Neuronal stem cell (in vitro differentiated cells): ENCODE results near the gene SPSB1.

Experiments
- DNase-seq: peaks from one replicate; pipeline ENCODE4 v3.0.0-alpha.2; 2013; ENCODE audit warnings: low spot score
- H2AFZ ChIP-seq: one replicate; pipeline ENCODE4 v1.6.1; 2013; ENCODE audit warnings: mild to moderate bottlenecking, low read length, inconsistent platforms
- H2AK5ac ChIP-seq: 2 replicates; pipeline ENCODE4 v1.6.1; 2013; ENCODE audit warnings: low read depth, mild to moderate bottlenecking, inconsistent platforms, low read length, moderate library complexity, mixed read lengths
- H2BK120ac ChIP-seq: 2 replicates; pipeline ENCODE4 v1.6.1; 2013; ENCODE audit warnings: low read depth, mild to moderate bottlenecking, inconsistent platforms, low read length, moderate library complexity, mixed read lengths
- H2BK12ac ChIP-seq: one replicate; pipeline ENCODE4 v1.6.1; 2013; ENCODE audit warnings: low read length, inconsistent platforms
- H2BK15ac ChIP-seq: 2 replicates; pipeline ENCODE4 v1.6.1; 2013; ENCODE audit warnings: mild to moderate bottlenecking, low read length, inconsistent platforms, mixed read lengths
- H2BK5ac ChIP-seq: one replicate; pipeline ENCODE4 v1.6.1; 2013; ENCODE audit warnings: inconsistent platforms, mild to moderate bottlenecking, low read length, moderate library complexity
- H3K14ac ChIP-seq: one replicate; pipeline ENCODE4 v1.6.1; 2013; ENCODE audit warnings: low read length, inconsistent platforms
- H3K18ac ChIP-seq: 2 replicates; pipeline ENCODE4 v1.6.1; 2013; ENCODE audit warnings: low read length, inconsistent platforms
- H3K23ac ChIP-seq: 2 replicates; pipeline ENCODE4 v1.6.1; 2013; ENCODE audit warnings: low read depth, mild to moderate bottlenecking, mixed read lengths, low read length, inconsistent platforms; ENCODE audit not compliant: poor library complexity
- H3K27ac ChIP-seq: replicated peaks from 3 replicates; pipeline ENCODE4 v1.5.1; 2013; ENCODE audit warnings: low read length, inconsistent platforms
- H3K27me3 ChIP-seq, 3 experiments: 2 replicates each; pipeline ENCODE4 v1.6.1; 2013; ENCODE audit warnings: low read length in 3 of 3, mild to moderate bottlenecking in 2 of 3, inconsistent platforms in 1 of 3, low read depth in 1 of 3, mixed read lengths in 1 of 3, moderate library complexity in 1 of 3; ENCODE audit not compliant: control insufficient read depth in 3 of 3, insufficient read depth in 3 of 3
- H3K36me3 ChIP-seq, 2 donors: replicated peaks in 1 of 2; 2 replicates each; pipeline ENCODE4 v1.6.1; 2013; ENCODE audit warnings: low read length in 2 of 2; ENCODE audit not compliant: control insufficient read depth in 2 of 2, insufficient read depth in 2 of 2
- H3K4ac ChIP-seq: 2 replicates; pipeline ENCODE4 v1.6.1; 2013; ENCODE audit warnings: inconsistent platforms, mild to moderate bottlenecking, low read length, moderate library complexity
- H3K4me1 ChIP-seq, 2 donors: 1 replicate in 1 of 2; 2 replicates in 1 of 2; pipeline ENCODE4 v1.6.1; 2013; ENCODE audit warnings: low read length in 2 of 2, low read depth in 1 of 2; ENCODE audit not compliant: control insufficient read depth in 2 of 2, insufficient read depth in 1 of 2
- H3K4me2 ChIP-seq: one replicate; pipeline ENCODE4 v1.6.1; 2013; ENCODE audit warnings: mild to moderate bottlenecking, low read length, inconsistent platforms; ENCODE audit not compliant: insufficient read depth, poor library complexity, severe bottlenecking
- H3K4me3 ChIP-seq, 2 donors: 2 replicates each; pipeline ENCODE4 v1.5.1; 2013; ENCODE audit warnings: low read length in 2 of 2, mild to moderate bottlenecking in 2 of 2, inconsistent platforms in 1 of 2, moderate library complexity in 1 of 2
- H3K79me1 ChIP-seq: one replicate; pipeline ENCODE4 v1.6.1; 2013; ENCODE audit warnings: low read depth, mild to moderate bottlenecking, inconsistent platforms, low read length, moderate library complexity
- H3K9ac ChIP-seq: one replicate; pipeline ENCODE4 v1.6.1; 2013; ENCODE audit warnings: mild to moderate bottlenecking, low read depth, low read length, inconsistent platforms; ENCODE audit not compliant: poor library complexity
- H3K9me3 ChIP-seq, 2 donors: replicated peaks in 1 of 2; 2 replicates each; pipeline versions ENCODE3 to v1.6.1; 2013; ENCODE audit warnings: low read length in 2 of 2, mild to moderate bottlenecking in 2 of 2, inconsistent platforms in 1 of 2, low read depth in 1 of 2, mixed read lengths in 1 of 2, moderate library complexity in 1 of 2; ENCODE audit not compliant: control insufficient read depth in 2 of 2, insufficient read depth in 1 of 2
- H4K8ac ChIP-seq: one replicate; pipeline ENCODE4 v1.6.1; 2013; ENCODE audit warnings: low read depth, mild to moderate bottlenecking, inconsistent platforms, low read length, moderate library complexity
- H4K91ac ChIP-seq: one replicate; pipeline ENCODE4 v1.6.1; 2013; ENCODE audit warnings: low read length, low read depth, mild to moderate bottlenecking, inconsistent platforms; ENCODE audit not compliant: poor library complexity
- WGBS, 2 donors: extraction: QIAGEN DNeasy Blood & Tissue Kit; methylation state at CpG; one replicate each; pipeline ENCODE4 v1.1.7; 2013; ENCODE audit warnings: missing lambda C conversion rate in 2 of 2, mixed read lengths in 1 of 2; ENCODE audit not compliant: insufficient read length in 2 of 2, insufficient replicate concordance in 1 of 2; ENCODE audit errors: extremely low coverage in 2 of 2; 5-methylcytosine and 5-hydroxymethylcytosine counted together

The SPSB1 gene

GRCh38 chr1:9245230-9245619 is 47.5 kb upstream of the SPSB1 start:
- Histone ChIP-seq H3K36me3 (peaks cover 0 to 27% of the 10 kb centered on the region in 2 donors), H3K79me1 (no peaks in the 10 kb centered on the region), H3K4me1 (peaks cover 7 to 13% of the 10 kb centered on the region in 2 donors), H2BK5ac (peak overlapping the region; percentile 17), H3K23ac (no peak overlapping the region), H3K18ac (no peak overlapping the region), H3K14ac (no peak overlapping the region), H2BK120ac (no peak overlapping the region), H2AK5ac (peak overlapping the region; percentile 36), H3K9ac (no peak overlapping the region), H4K91ac (no peak overlapping the region), H3K4me2 (no peak overlapping the region), H3K4me3 (no peak overlapping the region), H2BK15ac (no peak overlapping the region), H4K8ac (no peak overlapping the region), H3K27ac (no peak overlapping the region), H3K4ac (no peak overlapping the region), H2BK12ac (no peak overlapping the region), H3K27me3 (no peaks in the 10 kb centered on the region), H2AFZ (no peak overlapping the region), H3K9me3 (no peaks in the 10 kb centered on the region)
- WGBS, 2 donors: no CpG with 5 or more reads among the region's 15 CpGs
- no peak for DNase-seq

- DNase-seq: no peak
- Histone ChIP-seq H3K79me1 (no peaks in the 10 kb centered on the region), H4K91ac (no peak overlapping the region), H3K9me3 (no peaks in the 10 kb centered on the region), H3K27me3 (no peaks in the 10 kb centered on the region), H3K4me2 (no peak overlapping the region), H2BK15ac (no peak overlapping the region), H2AFZ (no peak overlapping the region), H3K36me3 (peaks cover 0 to 25% of the 10 kb centered on the region in 2 donors), H3K4me1 (peaks cover 11 to 17% of the 10 kb centered on the region in 2 donors), H3K18ac (no peak overlapping the region), H2AK5ac (peak overlapping the region; percentile 36), H4K8ac (no peak overlapping the region), H3K23ac (no peak overlapping the region), H3K4me3 (no peak overlapping the region), H2BK5ac (peak overlapping the region; percentile 17), H2BK120ac (no peak overlapping the region), H3K27ac (no peak overlapping the region), H3K9ac (no peak overlapping the region), H3K14ac (no peak overlapping the region), H2BK12ac (no peak overlapping the region), H3K4ac (no peak overlapping the region)
- no CpG with 5 or more reads among the region's 9 CpGs for WGBS, 2 donors
These were observed 47.0 kb upstream of the SPSB1 start for GRCh38 chr1:9245661-9246060.

DNA sequence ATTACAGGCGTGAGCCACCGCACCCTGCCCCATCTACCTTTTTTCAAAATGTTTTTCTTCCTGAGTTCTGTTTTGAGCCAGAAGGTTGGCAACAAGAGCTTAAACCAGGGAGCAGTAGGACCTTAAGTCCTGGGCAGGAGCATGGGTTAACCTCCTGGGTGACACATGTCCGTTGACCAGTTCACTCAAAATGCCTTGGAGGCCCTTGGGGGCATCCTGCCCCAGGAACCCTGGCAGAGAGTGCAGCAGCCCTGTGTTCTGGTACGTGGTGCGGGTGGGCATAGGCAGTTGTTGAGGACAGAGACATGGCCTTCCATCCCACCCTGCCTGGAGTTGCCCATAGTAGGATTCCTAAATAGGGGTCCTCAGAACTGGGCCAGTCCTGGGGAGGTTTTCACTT is 46.5 kb upstream of the SPSB1 start:
- H2BK120ac ChIP-seq: no peak overlapping the region
- WGBS, 2 donors: no CpG with 5 or more reads among the region's 5 CpGs
- H2BK5ac ChIP-seq: no peak overlapping the region
- no peak overlapping the region for H4K91ac ChIP-seq
- no peaks in the 10 kb centered on the region for H3K27me3 ChIP-seq
- H3K4me3 ChIP-seq: no peak overlapping the region
- no peak overlapping the region for H2BK12ac ChIP-seq
- H4K8ac ChIP-seq: no peak overlapping the region
- H3K14ac ChIP-seq: no peak overlapping the region
- no peaks in the 10 kb centered on the region for H3K9me3 ChIP-seq
- no peak overlapping the region for H3K23ac ChIP-seq
- no peak overlapping the region for H3K27ac ChIP-seq
- no peak overlapping the region for H2AFZ ChIP-seq
- H2AK5ac ChIP-seq: no peak overlapping the region
- no peak overlapping the region for H2BK15ac ChIP-seq
- no peak overlapping the region for H3K4me2 ChIP-seq
- H3K4ac ChIP-seq: no peak overlapping the region
- no peak for DNase-seq
- no peak overlapping the region for H3K9ac ChIP-seq
- peaks cover 17 to 22% of the 10 kb centered on the region in 2 donors for H3K4me1 ChIP-seq
- H3K36me3 ChIP-seq: peaks cover 0 to 25% of the 10 kb centered on the region in 2 donors
- no peak overlapping the region for H3K18ac ChIP-seq
- H3K79me1 ChIP-seq: no peaks in the 10 kb centered on the region

DNA sequence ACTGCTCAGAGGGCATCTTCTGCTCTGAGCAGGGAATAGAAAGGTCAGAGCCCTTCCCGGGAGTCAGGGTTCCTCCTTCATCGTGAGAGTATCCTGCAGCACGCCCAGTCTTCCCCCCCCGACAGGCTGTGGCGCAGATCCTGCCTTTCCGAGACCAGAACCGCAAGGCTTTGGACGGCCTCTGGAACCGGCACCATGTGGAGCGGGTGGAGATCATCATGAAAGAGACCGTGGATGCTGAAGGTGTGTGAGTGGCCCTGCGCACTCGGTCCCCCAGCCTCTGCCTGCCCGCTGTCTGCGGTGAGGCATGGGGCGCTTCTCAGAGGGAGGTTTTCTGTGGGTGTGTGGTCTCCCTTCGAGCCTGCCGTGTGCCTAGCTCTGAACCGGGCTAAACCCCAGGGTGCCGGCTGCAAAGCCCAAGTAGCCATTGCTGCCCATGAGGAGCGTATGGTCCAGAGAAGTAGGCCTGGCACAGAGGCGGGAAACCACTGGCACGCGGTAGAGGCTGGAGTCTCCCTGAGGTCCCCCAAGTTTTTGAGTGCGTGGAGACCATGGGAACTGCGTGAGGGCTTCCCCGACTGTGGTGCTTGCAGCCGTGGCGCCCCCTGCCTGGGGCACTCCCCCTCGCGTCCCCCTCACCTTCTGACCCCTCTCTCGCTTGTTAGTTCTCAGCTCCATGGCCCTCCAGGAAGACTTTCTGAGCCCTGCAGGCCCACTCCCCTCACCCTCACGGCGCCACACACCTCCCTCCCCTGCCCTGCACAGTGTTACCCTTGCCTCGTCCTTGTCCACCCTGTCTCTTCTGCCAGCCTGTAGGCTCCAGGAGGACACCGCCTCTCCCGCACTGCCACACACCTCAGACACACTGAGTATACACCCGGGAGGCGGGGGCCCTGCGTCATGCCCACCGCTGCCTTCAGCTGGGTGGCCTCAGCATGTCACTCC is 45.6 kb upstream of the SPSB1 start:
- H3K9ac ChIP-seq: no peak overlapping the region
- no peak overlapping the region for H4K8ac ChIP-seq
- no peak for DNase-seq
- peak overlapping the region; percentile 72 for H2AK5ac ChIP-seq
- H2BK120ac ChIP-seq: no peak overlapping the region
- no peak overlapping the region for H2AFZ ChIP-seq
- no CpG with 5 or more reads among the region's 41 CpGs for WGBS, 2 donors
- peaks cover 26 to 28% of the 10 kb centered on the region in 2 donors for H3K4me1 ChIP-seq
- no peaks in the 10 kb centered on the region for H3K79me1 ChIP-seq
- H3K36me3 ChIP-seq: peaks cover 0 to 25% of the 10 kb centered on the region in 2 donors
- peak overlapping the region; percentile 61 for H3K18ac ChIP-seq
- H2BK12ac ChIP-seq: no peak overlapping the region
- no peak overlapping the region for H4K91ac ChIP-seq
- peak overlapping the region; percentile 20 for H3K4ac ChIP-seq
- H3K27me3 ChIP-seq: no peaks in the 10 kb centered on the region
- no peak overlapping the region for H2BK5ac ChIP-seq
- no peak overlapping the region for H3K14ac ChIP-seq
- H3K9me3 ChIP-seq: no peaks in the 10 kb centered on the region
- H3K23ac ChIP-seq: peak overlapping the region; percentile 8
- H2BK15ac ChIP-seq: no peak overlapping the region
- no peak overlapping the region for H3K4me2 ChIP-seq
- no peak overlapping the region for H3K27ac ChIP-seq
- H3K4me3 ChIP-seq: no peak overlapping the region
